Pericardium fibroblast (primary cell): Measurements from ENCODE around the gene HRAS. TPM values are rescaled to one million over a fixed set of nuclear protein-coding genes. Genes with fewer than 3 reads are reported as not detected.

ENCODE experiments used
- total RNA-seq: library from RNA; depleted of rRNA; stranded (reverse); fragments of >200 nt; gene quantifications from 2 replicates; pipeline ENCODE4 v1.2.3, GENCODE V29; 2015

Gene HRAS
- 48.3 and 53.2 TPM in 2 replicates for total RNA-seq

DNA sequence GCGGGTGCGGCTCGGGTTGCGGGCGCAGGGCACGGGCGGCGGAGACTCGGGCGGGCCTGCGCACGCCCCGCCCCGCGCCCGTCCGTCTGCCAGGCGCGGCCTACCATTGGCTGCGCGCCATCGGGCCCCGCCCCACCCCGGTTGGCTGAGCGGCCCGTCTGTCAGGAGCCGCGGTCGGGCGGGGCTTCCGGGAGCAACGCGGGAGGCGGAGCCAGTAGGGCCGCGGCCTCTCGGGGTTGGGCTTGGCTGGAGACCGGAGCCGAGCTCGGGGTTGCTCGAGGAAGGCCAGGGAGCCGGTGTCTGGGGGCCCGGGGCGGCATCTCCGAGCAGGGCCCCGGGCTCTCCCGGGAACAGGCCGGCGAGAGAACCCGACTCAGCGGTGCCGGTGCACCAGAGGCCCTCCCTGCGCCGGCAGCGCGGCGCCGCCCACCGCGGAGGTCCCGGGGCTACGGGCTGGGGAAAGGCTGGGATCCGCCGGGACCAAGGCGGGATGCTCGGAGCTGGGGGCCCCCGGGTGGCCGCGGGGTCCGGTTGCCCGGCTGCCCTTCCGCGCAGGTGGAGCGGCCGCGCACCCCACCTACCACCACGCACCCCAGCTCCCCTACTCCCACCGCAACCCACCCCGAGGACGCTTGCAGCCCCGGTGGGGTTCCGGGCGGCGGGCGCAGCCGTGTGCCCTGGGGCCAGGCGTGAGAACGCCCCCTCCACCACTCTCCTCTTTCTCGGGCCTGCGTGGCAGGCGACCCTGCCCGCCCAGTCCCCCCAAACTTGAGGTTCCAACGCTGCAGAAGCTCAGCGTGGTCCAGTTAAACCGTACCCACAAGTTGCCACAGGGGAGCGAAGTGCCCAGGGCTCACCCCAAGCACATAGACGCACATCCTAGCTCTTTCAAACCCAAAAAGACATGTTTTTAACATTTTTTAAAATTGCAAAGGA, at the start of gene HRAS:
Gene HRAS, minus strand, starts transcription at position 58 of the 936 bp plus-strand sequence.

DNA sequence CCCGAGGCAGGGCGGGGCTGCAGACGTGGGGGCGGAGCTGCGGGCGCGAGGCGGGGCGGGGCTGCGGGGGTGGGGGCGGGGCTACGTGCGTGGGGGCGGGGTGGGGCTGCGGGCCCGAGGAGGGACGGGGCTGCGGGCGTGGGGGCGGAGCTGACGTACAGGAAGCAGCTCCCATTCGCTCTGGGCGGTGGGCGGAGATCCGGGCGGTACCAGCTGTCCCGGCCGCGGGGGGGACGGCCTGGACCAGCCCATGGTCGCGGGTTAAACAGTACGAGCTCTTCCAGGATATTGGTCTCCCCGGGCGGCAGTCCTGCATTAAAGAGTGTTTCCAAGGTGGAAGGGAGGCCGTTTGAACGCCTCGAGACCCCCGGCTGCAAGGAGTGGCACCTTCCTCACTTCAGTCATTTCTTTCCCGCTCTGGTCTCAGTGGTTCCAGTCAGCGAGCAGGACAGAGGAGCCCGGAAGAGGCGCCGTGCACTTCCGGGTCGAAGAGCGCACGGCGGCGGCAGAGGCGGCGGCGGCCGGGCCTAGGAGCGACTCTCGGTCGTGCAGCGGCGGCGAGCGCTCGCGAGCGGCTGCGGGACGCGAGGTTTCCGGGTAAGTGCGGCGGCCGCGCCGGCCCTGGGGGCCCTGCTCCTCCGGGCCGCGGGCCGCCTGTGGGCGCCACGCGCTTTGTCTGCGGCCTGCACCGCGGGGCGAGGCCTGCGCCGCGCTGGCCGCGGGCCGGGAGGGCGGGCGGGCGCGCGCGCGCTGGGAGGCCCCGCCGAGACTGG, 40.8 kb upstream of the HRAS start, which contains the start of gene PHRF1:
Gene PHRF1, plus strand, starts transcription at position 475 of the 773 bp plus-strand sequence. CDS start 5,043 bp downstream, outside the sequence.

DNA sequence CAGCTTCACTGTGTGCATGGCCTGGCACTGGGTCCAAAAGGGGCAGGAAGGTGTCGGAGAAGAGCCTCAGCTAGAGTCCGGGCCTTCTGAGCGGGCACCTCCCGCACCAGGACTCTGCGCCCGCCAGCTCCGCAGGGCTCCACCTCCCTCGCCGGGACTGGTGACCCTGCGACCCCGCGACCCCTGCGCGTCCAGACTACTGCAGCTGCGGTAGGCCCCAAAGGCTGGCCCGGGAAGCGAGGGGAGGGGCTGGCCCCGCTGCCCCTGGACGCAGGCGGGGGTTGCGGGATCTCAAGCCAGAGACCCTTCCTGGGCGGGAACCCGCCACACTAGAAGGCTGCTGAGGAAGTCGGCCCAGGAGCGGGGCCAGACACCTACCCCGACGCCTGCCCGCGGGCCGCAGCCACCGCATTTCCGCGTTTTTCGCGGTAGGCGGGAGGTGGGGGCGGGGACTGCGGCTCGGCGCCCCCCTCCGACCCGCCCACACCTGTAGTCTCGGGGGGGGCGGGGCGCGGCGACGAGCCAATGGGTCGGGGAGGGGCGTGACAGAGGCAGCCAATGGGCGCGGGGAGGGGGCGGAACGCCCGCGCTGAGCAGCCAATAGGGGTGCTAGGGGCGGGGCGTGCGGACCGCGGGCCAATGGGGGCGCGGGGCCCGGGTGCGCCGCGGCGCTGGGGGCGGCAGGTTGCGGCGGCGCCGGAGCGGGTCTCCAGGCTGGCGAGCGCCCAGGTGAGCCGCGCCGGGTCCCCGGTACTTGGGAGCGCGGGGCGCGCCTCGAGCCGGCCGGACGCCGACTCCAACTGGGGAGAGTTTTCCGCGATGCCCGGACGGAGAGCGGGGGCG, 25.1 kb upstream of the HRAS start, which contains the start of the genes LMNTD2 and RASSF7:
Gene LMNTD2, minus strand, starts transcription at position 434 of the 843 bp plus-strand sequence. Its CDS starts 22 bp downstream, at position 412.
Gene RASSF7, plus strand, starts transcription at position 666 of the 843 bp plus-strand sequence. CDS start 799 bp downstream, outside the sequence.

DNA sequence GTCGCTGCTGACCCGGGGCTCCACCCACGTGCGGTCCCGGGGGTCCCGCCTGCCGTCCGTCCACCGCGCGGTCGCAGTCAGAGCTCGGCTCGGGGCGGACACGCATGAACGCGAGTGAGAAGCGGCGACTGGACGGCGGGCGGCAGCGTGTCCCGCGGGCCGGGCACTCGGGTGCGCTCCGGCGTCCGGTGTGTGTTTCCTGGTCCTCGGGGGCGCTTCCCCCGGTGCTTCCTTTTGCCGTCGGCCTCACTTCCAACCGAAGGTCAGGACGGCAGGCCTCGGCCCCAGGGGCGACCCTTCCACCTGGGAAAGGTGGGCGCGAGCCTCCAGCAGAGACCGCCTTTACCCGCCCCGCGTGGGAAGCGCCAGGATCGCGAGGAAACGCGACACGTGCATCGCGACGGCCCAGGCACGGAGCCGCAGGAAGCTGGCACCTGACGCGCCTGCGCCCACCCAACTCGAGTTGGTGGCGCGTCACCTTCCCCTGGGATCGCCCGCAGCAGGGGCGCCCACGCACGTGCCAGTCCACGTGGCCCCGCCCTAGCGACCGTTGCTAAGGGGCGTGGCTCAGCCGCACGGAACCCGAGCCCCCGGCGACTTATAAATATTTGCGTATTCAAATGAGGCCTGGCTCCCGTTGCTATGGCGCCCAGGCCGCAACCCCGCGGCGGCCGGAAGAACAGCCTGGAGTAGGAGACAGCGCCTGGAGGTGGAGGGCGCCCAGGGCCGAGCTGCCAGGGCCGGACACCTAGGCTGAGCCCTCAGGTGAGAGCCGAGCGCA, 1.7 kb upstream of the HRAS start, which contains the start of gene LRRC56:
Gene LRRC56, plus strand, starts transcription at position 687 of the 781 bp plus-strand sequence. CDS start 3,158 bp downstream, outside the sequence.

DNA sequence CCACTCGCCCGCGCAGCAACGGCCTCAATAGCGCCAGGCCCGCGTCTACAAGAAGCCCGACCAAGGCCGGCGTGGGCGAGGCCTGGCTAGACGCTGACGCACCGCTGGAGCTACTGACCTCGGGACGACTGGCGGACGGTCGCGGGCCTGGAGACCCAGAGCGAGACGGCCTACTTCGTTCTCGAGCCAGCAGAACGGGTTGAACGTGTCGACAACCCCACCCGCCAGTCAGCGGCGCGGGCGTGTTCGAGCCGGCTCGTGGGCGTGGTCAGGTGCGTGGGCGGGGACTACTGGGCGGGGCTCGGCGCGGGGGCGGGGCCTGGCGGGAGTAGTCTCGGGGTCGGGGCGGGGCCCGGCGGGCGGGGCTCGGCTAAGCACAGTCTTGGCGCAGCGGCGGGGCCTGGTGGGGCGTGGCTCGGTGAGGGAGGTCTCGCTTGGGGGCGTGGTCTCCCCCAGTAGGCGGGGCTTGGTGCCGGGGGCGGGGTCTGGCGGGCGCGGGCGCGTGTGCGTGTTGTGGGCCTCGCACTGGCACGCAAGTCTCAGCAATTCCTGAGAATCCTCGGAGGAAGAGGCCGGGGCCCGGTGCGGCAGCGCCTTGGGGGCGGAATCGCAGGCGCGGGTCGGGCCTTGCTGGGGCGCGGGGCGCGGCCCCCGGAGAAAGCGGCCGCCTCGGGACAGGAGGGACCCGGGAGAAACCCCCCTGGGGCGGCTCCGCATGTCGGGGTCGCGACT, 28.2 kb downstream of the HRAS start, which contains the start of gene RNH1:
Gene RNH1, minus strand, starts transcription at position 248 of the 732 bp plus-strand sequence. CDS start 5,080 bp downstream, outside the sequence.

Other genes with a start within 250 kb of the HRAS start
- 9.8 and 16.9 TPM in 2 replicates for gene PGGHG, start 246.4 kb downstream of the HRAS start, total RNA-seq
- gene IFITM5, start 236.1 kb downstream of the HRAS start, total RNA-seq = not detected in 2 replicates
- gene IFITM2, start 227.8 kb downstream of the HRAS start, total RNA-seq = 312 and 572 TPM in 2 replicates
- 300 and 328 TPM in 2 replicates for gene IFITM1, start 221.5 kb downstream of the HRAS start, total RNA-seq
- gene IFITM3, start 214.7 kb downstream of the HRAS start, total RNA-seq = 559 and 914 TPM in 2 replicates
- gene B4GALNT4, start 166.1 kb downstream of the HRAS start, total RNA-seq = 3.0 and 28.3 TPM in 2 replicates
- 1.9 and 11.9 TPM in 2 replicates for gene PKP3, start 141.4 kb downstream of the HRAS start, total RNA-seq
- 45.2 and 50.6 TPM in 2 replicates for gene SIGIRR, start 120.6 kb downstream of the HRAS start, total RNA-seq
- gene ANO9, start 93.6 kb downstream of the HRAS start, total RNA-seq = not detected in 2 replicates
- 65.9 and 71.3 TPM in 2 replicates for gene PTDSS2, start 85.3 kb downstream of the HRAS start, total RNA-seq
- gene RNH1, start 28.3 kb downstream of the HRAS start, total RNA-seq = 401 and 651 TPM in 2 replicates
- 0.12 and 1.1 TPM in 2 replicates for gene LRRC56, start 2.0 kb upstream of the HRAS start, total RNA-seq
- 0.60 and 0.70 TPM in 2 replicates for gene LMNTD2, start 25.2 kb upstream of the HRAS start, total RNA-seq
- 4.4 and 27.9 TPM in 2 replicates for gene RASSF7, start 25.4 kb upstream of the HRAS start, total RNA-seq
- 14.8 and 16.9 TPM in 2 replicates for gene PHRF1, start 40.9 kb upstream of the HRAS start, total RNA-seq
- 18.9 and 21.2 TPM in 2 replicates for gene IRF7, start 80.4 kb upstream of the HRAS start, total RNA-seq
- not detected in 2 replicates for gene CDHR5, start 89.4 kb upstream of the HRAS start, total RNA-seq
- gene SCT, start 91.6 kb upstream of the HRAS start, total RNA-seq = not detected in 2 replicates
- gene DRD4, start 101.7 kb upstream of the HRAS start, total RNA-seq = not detected in 2 replicates
- 33.8 and 39.2 TPM in 2 replicates for gene DEAF1, start 159.6 kb upstream of the HRAS start, total RNA-seq
- gene TMEM80, start 160.2 kb upstream of the HRAS start, total RNA-seq = 26.4 and 33.7 TPM in 2 replicates
- gene EPS8L2, start 170.7 kb upstream of the HRAS start, total RNA-seq = 18.2 and 19.9 TPM in 2 replicates
- gene TALDO1, start 211.9 kb upstream of the HRAS start, total RNA-seq = 105 and 133 TPM in 2 replicates
- 34.0 and 46.0 TPM in 2 replicates for gene GATD1, start 241.9 kb upstream of the HRAS start, total RNA-seq